IMR-90 (cell line): ENCODE data around the gene PITX1. TPM values are rescaled to one million over a fixed set of nuclear protein-coding genes. Genes with fewer than 3 reads are reported as not detected.

Experiments used
- ATAC-seq: fragments of 200-7000 bp; cut with Tn5 transposase; 2 replicates; pipeline ENCODE4 v1.9.1; 2020; ENCODE audit warnings: low read depth, mild to moderate bottlenecking, moderate library complexity
- BruUV-seq: library from RNA; stranded (reverse); fragments of 400-500 nt; replicated peaks from 2 replicates; lab custom pipeline; 2021; lab: Mats Ljungman, UMichigan
- CTCF ChIA-PET: fragments of 300-600 bp; formaldehyde crosslinking; extraction: SDS; loops from one replicate; lab custom pipeline; 2021; ENCODE audit warnings: antibody characterized with exemption; lab: Yijun Ruan, JAX
- POLR2A ChIA-PET: fragments of 300-600 bp; sonication (Branson Sonifier 250); formaldehyde crosslinking; loops from one replicate; lab custom pipeline; 2022; ENCODE audit warnings: antibody characterized with exemption; ENCODE audit not compliant: unreplicated experiment; lab: Charles Lee
- DNase-seq: peaks from one replicate; pipeline ENCODE4 v3.0.0; 2013
- H2AFZ ChIP-seq: replicated peaks from 2 replicates; pipeline ENCODE3; 2013; ENCODE audit warnings: low read length, mild to moderate bottlenecking; ENCODE audit not compliant: poor library complexity
- H2AK5ac ChIP-seq: 2 replicates; pipeline ENCODE4 v1.6.1; 2013; ENCODE audit warnings: low read depth, low read length, inconsistent platforms
- H2AK9ac ChIP-seq: replicated peaks from 2 replicates; pipeline ENCODE3; 2013; ENCODE audit warnings: mild to moderate bottlenecking, low read depth, low read length, moderate library complexity; ENCODE audit not compliant: poor library complexity
- H2BK120ac ChIP-seq: 2 replicates; pipeline ENCODE4 v1.6.1; 2013; ENCODE audit warnings: low read depth, low read length, inconsistent platforms
- H2BK15ac ChIP-seq: 3 replicates; pipeline ENCODE4 v1.6.1; 2013; ENCODE audit warnings: low read depth, low read length, inconsistent platforms
- H2BK20ac ChIP-seq: 2 replicates; pipeline ENCODE4 v1.6.1; 2013; ENCODE audit warnings: low read depth, mild to moderate bottlenecking, inconsistent platforms, low read length, moderate library complexity
- H2BK5ac ChIP-seq: 2 replicates; pipeline ENCODE4 v1.6.1; 2013; ENCODE audit warnings: mild to moderate bottlenecking, low read depth, low read length, inconsistent platforms; ENCODE audit not compliant: poor library complexity, severe bottlenecking
- H3K14ac ChIP-seq: replicated peaks from 2 replicates; pipeline ENCODE4 v1.6.1; 2013; ENCODE audit warnings: low read depth, low read length, inconsistent platforms
- H3K18ac ChIP-seq: 2 replicates; pipeline ENCODE4 v1.6.1; 2013; ENCODE audit warnings: low read depth, low read length, control low read depth
- H3K23ac ChIP-seq: 2 replicates; pipeline ENCODE4 v1.6.1; 2013; ENCODE audit warnings: low read depth, low read length, inconsistent platforms
- H3K27ac ChIP-seq: 2 replicates; pipeline ENCODE4 v1.5.1; 2013; ENCODE audit warnings: mild to moderate bottlenecking, control low read depth, low read length; ENCODE audit not compliant: insufficient read depth
- H3K27me3 ChIP-seq: 2 replicates; pipeline ENCODE4 v1.6.1; 2013; ENCODE audit warnings: low read length; ENCODE audit not compliant: control insufficient read depth, insufficient read depth
- H3K36me3 ChIP-seq: 2 replicates; pipeline ENCODE4 v1.6.1; 2013; ENCODE audit warnings: low read length, mixed read lengths; ENCODE audit not compliant: control insufficient read depth, insufficient read depth
- H3K4ac ChIP-seq: 2 replicates; pipeline ENCODE4 v1.6.1; 2013; ENCODE audit warnings: low read depth, low read length, inconsistent platforms
- H3K4me1 ChIP-seq: 2 replicates; pipeline ENCODE4 v1.6.1; 2013; ENCODE audit warnings: low read length, mixed read lengths; ENCODE audit not compliant: control insufficient read depth, insufficient read depth
- H3K4me2 ChIP-seq: 2 replicates; pipeline ENCODE4 v1.6.1; 2013; ENCODE audit warnings: low read depth, mild to moderate bottlenecking, control low read depth, low read length, moderate library complexity
- H3K4me3 ChIP-seq: 2 replicates; pipeline ENCODE4 v1.5.1; 2013; ENCODE audit warnings: low read depth, mild to moderate bottlenecking, control low read depth, low read length, moderate library complexity; ENCODE audit not compliant: insufficient read depth
- H3K56ac ChIP-seq: 2 replicates; pipeline ENCODE4 v1.6.1; 2013; ENCODE audit warnings: low read length, inconsistent platforms; ENCODE audit not compliant: insufficient read depth; ENCODE audit errors: extremely low read depth
- H3K79me1 ChIP-seq, 2 experiments: 2 replicates each; pipeline ENCODE4 v1.6.1; 2013; ENCODE audit warnings: low read length in 2 of 2, inconsistent platforms in 1 of 2, low read depth in 1 of 2
- H3K9ac ChIP-seq: 2 replicates; pipeline ENCODE4 v1.6.1; 2013; ENCODE audit warnings: low read depth, low read length, control low read depth
- H3K9me1 ChIP-seq: 2 replicates; pipeline ENCODE4 v1.6.1; 2013; ENCODE audit warnings: low read length, inconsistent platforms; ENCODE audit not compliant: insufficient read depth
- H3K9me3 ChIP-seq: 2 replicates; pipeline ENCODE4 v1.6.1; 2013; ENCODE audit warnings: low read length; ENCODE audit not compliant: control insufficient read depth, insufficient read depth
- H4K20me1 ChIP-seq: 2 replicates; pipeline ENCODE4 v1.6.1; 2013; ENCODE audit warnings: low read length, inconsistent platforms; ENCODE audit not compliant: insufficient read depth
- H4K5ac ChIP-seq: 2 replicates; pipeline ENCODE4 v1.6.1; 2013; ENCODE audit warnings: mild to moderate bottlenecking, low read depth, low read length, control low read depth
- H4K8ac ChIP-seq, 2 experiments: 2 replicates each; pipeline ENCODE4 v1.6.1; 2013; ENCODE audit warnings: low read depth in 2 of 2, low read length in 2 of 2, control low read depth in 1 of 2, inconsistent platforms in 1 of 2
- H4K91ac ChIP-seq: 2 replicates; pipeline ENCODE4 v1.6.1; 2013; ENCODE audit warnings: low read depth, low read length, inconsistent platforms; ENCODE audit not compliant: insufficient read depth
- CEBPB ChIP-seq: IDR thresholded peaks from 2 replicates; pipeline ENCODE4 v1.6.1; 2012; ENCODE audit warnings: low read depth, low read length, improper control_type of control experiment
- CHD1 ChIP-seq: IDR thresholded peaks from 2 replicates; pipeline ENCODE4 v1.6.1; 2012; ENCODE audit warnings: low read depth, low read length, improper control_type of control experiment
- MXI1 ChIP-seq: IDR thresholded peaks from 2 replicates; pipeline ENCODE4 v1.6.1; 2012; ENCODE audit warnings: low read depth, mild to moderate bottlenecking, low read length, moderate library complexity, borderline replicate concordance
- POLR2A ChIP-seq: IDR thresholded peaks from 2 replicates; pipeline ENCODE4 v1.6.1; 2012; ENCODE audit warnings: mild to moderate bottlenecking, low read depth, low read length
- RCOR1 ChIP-seq: IDR thresholded peaks from 2 replicates; pipeline ENCODE4 v1.6.1; 2012; ENCODE audit warnings: mild to moderate bottlenecking, low read length, improper control_type of control experiment; ENCODE audit not compliant: insufficient replicate concordance
- RFX5 ChIP-seq: IDR thresholded peaks from 2 replicates; pipeline ENCODE4 v1.8.0; 2012; ENCODE audit warnings: low read depth, mild to moderate bottlenecking, low read length, moderate library complexity
- SMC3 ChIP-seq: fragments of 150-350 bp; IDR thresholded peaks from 2 replicates; pipeline ENCODE4 v1.6.1; 2016; ENCODE audit warnings: low read depth, mild to moderate bottlenecking, antibody characterized with exemption, low read length, moderate library complexity
- WGBS, 2 experiments: methylation state at CpG; one replicate each; pipeline versions ENCODE4 v1.1.5 to v1.1.7; 2013; ENCODE audit warnings: missing lambda C conversion rate in 2 of 2; ENCODE audit not compliant: insufficient read length in 1 of 2; ENCODE audit errors: extremely low coverage in 2 of 2; 5-methylcytosine and 5-hydroxymethylcytosine counted together
- dilution Hi-C: fragments of 300-500 bp; cut with HindIII; formaldehyde crosslinking; loops from one replicate; pipeline ENCODE4 v1.14.3; 2018; ENCODE audit warnings: low sequenced_read_pairs; ENCODE audit not compliant: unreplicated experiment
- in situ Hi-C: fragments of 300-500 bp; cut with MboI; formaldehyde crosslinking; loops from 3 replicates; pipeline ENCODE4 v1.14.3; 2019; ENCODE audit warnings: low sequenced_read_pairs, inconsistent platforms, mixed read lengths
- intact Hi-C: fragments of 100-400 bp; cut with micrococcal nuclease; formaldehyde crosslinking; loops from 2 replicates; pipeline ENCODE4 v1.10.0; 2022
- polyA plus RNA-seq, 3 experiments: library from polyadenylated mRNA; depleted of rRNA; stranded (reverse); fragments of >200 nt; gene quantifications; 2 replicates each; pipeline ENCODE4 v1.2.3, GENCODE V29; 2012; ENCODE audit warnings: low replicate concordance in 1 of 3
- total RNA-seq: library from RNA; depleted of rRNA; stranded (reverse); fragments of >200 nt; gene quantifications from 2 replicates; pipeline ENCODE4 v1.2.3, GENCODE V29; 2012

Gene PITX1
- total and polyA plus RNA-seq, 2 of the 4 experiments (the other 2 are of a cell fraction), result 10.4 to 29.8 TPM

DNA sequence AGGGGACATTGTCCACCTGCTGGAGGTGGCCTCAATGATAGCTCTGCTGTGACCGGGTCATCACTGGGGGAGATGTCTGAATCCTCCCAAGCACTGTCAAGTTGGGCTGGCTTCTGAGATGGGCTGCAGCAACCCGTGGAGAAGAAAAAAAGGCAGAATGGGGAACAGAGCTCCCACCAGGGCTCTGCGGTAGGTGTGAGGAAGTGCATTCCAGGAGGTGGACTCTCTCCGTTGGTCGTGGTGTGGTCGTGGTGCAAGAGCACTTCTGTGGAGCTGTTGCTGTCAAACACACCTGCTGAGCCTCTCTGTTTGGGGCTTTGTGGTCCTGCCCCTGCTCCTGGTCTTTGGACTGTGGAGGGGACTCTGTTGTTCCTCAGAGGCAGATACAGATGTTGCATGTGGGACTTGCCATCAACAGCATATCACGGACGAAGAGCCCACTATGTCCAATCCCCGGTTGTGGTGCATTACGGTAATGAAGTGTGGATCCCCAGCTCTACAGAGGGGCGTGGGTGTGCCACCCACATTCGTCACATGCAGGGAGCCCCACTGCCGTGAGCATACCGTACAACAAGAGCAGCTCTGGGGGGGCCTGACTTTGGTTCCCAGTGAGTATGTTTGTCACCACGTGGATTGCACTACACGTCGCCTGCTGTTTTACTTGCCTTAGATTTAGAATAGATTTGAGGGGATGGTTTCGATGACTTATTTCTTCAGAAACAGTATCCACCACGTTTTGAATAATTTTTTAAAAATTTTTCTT is 36.0 kb upstream of the PITX1 start:
- H4K20me1 ChIP-seq, result no peaks in the 10 kb centered on the region
- POLR2A ChIA-PET, result no interaction called here
- no peak overlapping the region for H2AK9ac ChIP-seq
- no peak overlapping the region for H3K23ac ChIP-seq
- no peak overlapping the region for H2BK20ac ChIP-seq
- H2BK15ac ChIP-seq, result no peak overlapping the region
- no peak overlapping the region for H2BK120ac ChIP-seq
- H2BK5ac ChIP-seq, result no peak overlapping the region
- no peak overlapping the region for H3K14ac ChIP-seq
- CTCF ChIA-PET, result no interaction called here
- H3K18ac ChIP-seq, result no peak overlapping the region
- 0 out of 2 replicates have a peak, but pooled peaks cover 3% of the 10 kb centered on the region for H3K9me1 ChIP-seq
- DNase-seq (no peak), ATAC-seq (no peak)
- no peak overlapping the region for H4K5ac ChIP-seq
- no peak overlapping the region for H3K4ac ChIP-seq
- H2AK5ac ChIP-seq, result no peak overlapping the region
- peaks cover 8% of the 10 kb centered on the region for H3K4me1 ChIP-seq
- H3K4me2 ChIP-seq, result no peak overlapping the region
- no peak overlapping the region for H3K56ac ChIP-seq
- H3K27me3 ChIP-seq, result peaks cover 3% of the 10 kb centered on the region; the same call in 1 of the 2 replicates
- H3K9ac ChIP-seq, result no peak overlapping the region
- no TSS peak for BruUV-seq
- H4K91ac ChIP-seq, result no peak overlapping the region
- no peak overlapping the region for H3K4me3 ChIP-seq
- no peak overlapping the region for H3K27ac ChIP-seq
- intact Hi-C loops (no loop called here), dilution Hi-C loops (no loop called here), in situ Hi-C loops (no loop called here)
- 81% methylated on average over 10 of the region's 19 CpGs; no CpG with 5 or more reads in 1 of the 2 experiments for WGBS, 2 experiments
- no peaks in the 10 kb centered on the region for H3K79me1 ChIP-seq
- peaks cover 3% of the 10 kb centered on the region; the same call in 1 of the 2 replicates for H3K36me3 ChIP-seq
- no peak overlapping the region for H2AFZ ChIP-seq
- no peaks in the 10 kb centered on the region for H3K9me3 ChIP-seq
- no peak overlapping the region for H4K8ac ChIP-seq
- TF ChIP-seq MXI1 (no peak), POLR2A (no peak), SMC3 (no peak), RFX5 (no peak), CEBPB (no peak), RCOR1 (no peak), CHD1 (no peak)
